ENCODE data around the gene SSMEM1.
"Not testable (repeated sequence)": the region's sequence is repeated elsewhere in the genome, so short reads cannot be mapped to it uniquely, and the experiment has no call there.

The SSMEM1 gene

DNA sequence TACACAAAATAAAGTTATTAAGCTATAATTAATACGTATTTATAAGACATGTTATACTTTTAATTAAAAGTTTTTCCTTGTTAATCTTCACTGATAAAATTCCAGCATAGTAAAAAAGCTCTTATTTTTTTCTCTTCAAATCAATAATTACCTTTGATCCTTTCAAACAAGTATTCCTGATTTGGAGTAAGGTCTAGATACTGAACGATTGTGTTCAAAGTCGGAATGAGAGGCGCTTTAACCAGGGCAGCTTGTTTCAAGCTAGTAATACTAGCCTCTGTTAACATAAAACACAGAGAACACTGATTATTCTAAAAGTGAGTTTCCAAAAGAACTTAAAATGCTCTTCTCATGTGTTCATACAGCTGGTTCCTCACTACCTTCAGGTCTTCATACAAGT lies 29.4 kb upstream of the SSMEM1 start:
- no peak for TF ChIP-seq PKNOX1 (IDR thresholded peaks at IDR 0.05)
- no peak for TF ChIP-seq ZNF384 (IDR thresholded peaks at IDR 0.05)
- CTCF ChIA-PET, result no interaction called here
- POLR2A ChIA-PET, result no interaction called here
- no peak for DNase-seq (ENCODE audit: extremely low spot score)

GRCh38 chr7:130179631-130180030 lies 28.0 kb upstream of the SSMEM1 start:
- ChIA-PET CTCF (no interaction called here), POLR2A (interaction anchor here (1.1 kb wide), 1 partner anchor 26 kb away, joined by 6 read pairs; the partner anchor contains the start of gene TMEM209)
- no peak for DNase-seq (ENCODE audit: extremely low spot score)
- no peak for TF ChIP-seq SUZ12 (IDR thresholded peaks at IDR 0.05)
- no peak for TF ChIP-seq ZNF384 (IDR thresholded peaks at IDR 0.05)
- no peak for TF ChIP-seq CTBP1 (IDR thresholded peaks at IDR 0.05; ENCODE audit: borderline replicate concordance)
- TF ChIP-seq PKNOX1 (IDR thresholded peaks at IDR 0.05), result no peak
- TF ChIP-seq FOXM1 (IDR thresholded peaks at IDR 0.05; ENCODE audit: borderline replicate concordance), result no peak
- TF ChIP-seq SP1 (IDR thresholded peaks at IDR 0.05), result no peak
- no peak for TF ChIP-seq HDGF (IDR thresholded peaks at IDR 0.05; ENCODE audit: borderline replicate concordance)
- TF ChIP-seq FOXK2 (IDR thresholded peaks at IDR 0.05), result no peak
- no peak for TF ChIP-seq ARNT (IDR thresholded peaks at IDR 0.05)
- TF ChIP-seq NFRKB (IDR thresholded peaks at IDR 0.05), result no peak
- no peak for TF ChIP-seq ELF4 (IDR thresholded peaks at IDR 0.05)
- no peak for TF ChIP-seq FOXA1 (IDR thresholded peaks at IDR 0.05)
- TF ChIP-seq BHLHE40 (IDR thresholded peaks at IDR 0.05; ENCODE audit: borderline replicate concordance), result no peak
- no peak for TF ChIP-seq LEF1 (IDR thresholded peaks at IDR 0.05; ENCODE audit: borderline replicate concordance)
- TF ChIP-seq TARDBP (IDR thresholded peaks at IDR 0.05), result no peak
- TF ChIP-seq L3MBTL2 (conservative IDR thresholded peaks at IDR 0.05), result no peak

- no peak for DNase-seq (ENCODE audit: extremely low spot score)
- TF ChIP-seq L3MBTL2 (conservative IDR thresholded peaks at IDR 0.05), result no peak
- no peak for TF ChIP-seq ELF4 (IDR thresholded peaks at IDR 0.05)
- TF ChIP-seq ZNF384 (IDR thresholded peaks at IDR 0.05), result no peak
- no peak for TF ChIP-seq PKNOX1 (IDR thresholded peaks at IDR 0.05)
- no peak for TF ChIP-seq ARNT (IDR thresholded peaks at IDR 0.05)
- TF ChIP-seq HDGF (IDR thresholded peaks at IDR 0.05; ENCODE audit: borderline replicate concordance), result no peak
- no peak for TF ChIP-seq FOXM1 (IDR thresholded peaks at IDR 0.05; ENCODE audit: borderline replicate concordance)
- no peak for TF ChIP-seq FOXA1 (IDR thresholded peaks at IDR 0.05)
- ChIA-PET POLR2A (no interaction called here), CTCF (no interaction called here)
Measured at GRCh38 chr7:130180571-130181262, 26.9 kb upstream of the SSMEM1 start.

DNA sequence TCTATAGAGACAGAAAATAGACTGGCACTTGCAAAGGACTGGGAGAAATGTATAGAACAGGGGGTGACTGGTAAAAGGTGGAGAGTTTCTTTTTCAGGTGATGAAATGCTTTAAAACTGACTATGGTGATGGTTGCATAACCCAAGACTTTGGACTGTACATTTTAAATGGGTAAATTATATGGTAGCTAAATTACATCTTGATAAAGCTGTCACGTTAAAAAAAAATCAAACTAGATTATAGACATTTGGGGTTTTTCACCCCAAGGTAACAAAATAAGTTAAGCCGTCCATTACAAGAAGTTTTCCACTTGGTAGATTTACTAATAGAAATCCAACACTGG lies 26.4 kb upstream of the SSMEM1 start:
- DNase-seq (ENCODE audit: extremely low spot score), result no peak

GRCh38 chr7:130182990-130183389 lies 24.7 kb upstream of the SSMEM1 start:
- CTCF ChIA-PET, result interaction anchor here (0.5 kb wide), 1 partner anchor 98 kb away, joined by 5 read pairs; no protein-coding TSS in a partner anchor
- DNase-seq (ENCODE audit: extremely low spot score), result no peak
- TF ChIP-seq L3MBTL2 (conservative IDR thresholded peaks at IDR 0.05), result no peak
- no peak for TF ChIP-seq TARDBP (IDR thresholded peaks at IDR 0.05)
- TF ChIP-seq FOXM1 (IDR thresholded peaks at IDR 0.05; ENCODE audit: borderline replicate concordance), result no peak
- no peak for TF ChIP-seq BHLHE40 (IDR thresholded peaks at IDR 0.05; ENCODE audit: borderline replicate concordance)
- no peak for TF ChIP-seq PKNOX1 (IDR thresholded peaks at IDR 0.05)
- TF ChIP-seq FOXA1 (IDR thresholded peaks at IDR 0.05), result no peak
- no peak for TF ChIP-seq FOXK2 (IDR thresholded peaks at IDR 0.05)
- no peak for TF ChIP-seq ZNF384 (IDR thresholded peaks at IDR 0.05)
- no peak for TF ChIP-seq ELF4 (IDR thresholded peaks at IDR 0.05)
- POLR2A ChIA-PET, result interaction anchor here (1.7 kb wide), 1 partner anchor 22 kb away, joined by 8 read pairs; the partner anchor contains the start of gene TMEM209

More for the DNA sequence above, 26.4 kb upstream of the SSMEM1 start:
- TF ChIP-seq TARDBP (IDR thresholded peaks at IDR 0.05) (no peak), L3MBTL2 (conservative IDR thresholded peaks at IDR 0.05) (no peak), ELF4 (IDR thresholded peaks at IDR 0.05) (no peak), ARNT (IDR thresholded peaks at IDR 0.05) (no peak), ZNF384 (IDR thresholded peaks at IDR 0.05) (no peak), SUZ12 (IDR thresholded peaks at IDR 0.05) (no peak), FOXM1 (IDR thresholded peaks at IDR 0.05; ENCODE audit: borderline replicate concordance) (no peak)
- CTCF ChIA-PET, result no interaction called here
- POLR2A ChIA-PET, result interaction anchor here (0.5 kb wide), 1 partner anchor 24 kb away, joined by 3 read pairs; no protein-coding TSS in a partner anchor

DNA sequence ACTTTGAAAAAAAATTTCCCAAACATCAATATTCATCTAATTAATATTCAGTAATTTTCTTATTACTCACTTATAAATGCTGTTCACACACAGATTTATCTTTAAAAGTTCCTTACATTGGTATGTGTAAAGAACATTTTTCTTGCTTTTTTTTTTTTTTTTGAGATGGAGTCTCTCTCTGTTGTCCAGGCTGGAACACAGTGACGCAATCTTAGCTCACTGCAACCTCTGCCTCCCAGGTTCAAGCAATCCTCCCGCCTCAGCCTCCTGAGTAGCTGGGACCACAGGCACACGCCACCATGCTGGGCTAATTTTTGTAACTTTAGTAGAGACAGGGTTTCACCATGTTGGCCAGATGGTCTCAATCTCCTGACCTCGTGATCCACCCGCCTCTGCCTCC lies 23.3 kb upstream of the SSMEM1 start:
- POLR2A ChIA-PET; CTCF ChIA-PET; DNase-seq (ENCODE audit: extremely low spot score): not testable (repeated sequence)
